ENCODE data around the gene INSYN2B.

- TF ChIP-seq CTCF (IDR thresholded peaks at IDR 0.05 in 8 of 11, conservative IDR thresholded peaks at IDR 0.05 in 3 of 11): no peak
- TF ChIP-seq POLR2AphosphoS5 (IDR thresholded peaks at IDR 0.05): no peak
- TF ChIP-seq POLR2A (IDR thresholded peaks at IDR 0.05): no peak
Measured at GRCh38 chr5:169861433-169861832, 118.9 kb downstream of the INSYN2B start.

Measured in spleen (tissue), 7 donors.